Stomach (tissue), 4 donors: ENCODE measurements around the gene NDUFAF2.

Experiments used
- CTCF ChIP-seq, 7 experiments: fragments of 450-650 bp in 4 of 7; fragments of 200-600 bp in 3 of 7; sonication (generic) in 3 of 7; IDR thresholded peaks; one replicate each; pipeline ENCODE4 v1.5.1; 2016 to 2019; ENCODE audit warnings: antibody characterized with exemption in 7 of 7, control low read depth in 2 of 7, mild to moderate bottlenecking in 1 of 7
- POLR2A ChIP-seq, 4 donors: fragments of 450-650 bp; IDR thresholded peaks; one replicate each; pipeline ENCODE4 v1.6.1; 2016; ENCODE audit warnings: antibody characterized with exemption in 4 of 4, control low read depth in 2 of 4, mild to moderate bottlenecking in 1 of 4, moderate library complexity in 1 of 4
- POLR2AphosphoS5 ChIP-seq, 3 donors: sonication (generic); formaldehyde crosslinking; IDR thresholded peaks; one replicate each; pipeline ENCODE4 v1.6.1; 2016; ENCODE audit warnings: antibody characterized with exemption in 3 of 3

- TF ChIP-seq CTCF (IDR thresholded peaks at IDR 0.05) (no peak), POLR2AphosphoS5 (IDR thresholded peaks at IDR 0.05) (no peak), POLR2A (IDR thresholded peaks at IDR 0.05) (no peak)
Observed at GRCh38 chr5:60929024-60929423, 16.0 kb upstream of the NDUFAF2 start.
